Natural killer cell (primary cell): ENCODE measurements around the gene SKI. TPM values are rescaled to one million over a fixed set of nuclear protein-coding genes. Genes with fewer than 3 reads are reported as not detected.
A peak's percentile ranks its signal among the peaks of the same experiment; 100 is the strongest.
"Not testable (repeated sequence)": the region's sequence is repeated elsewhere in the genome, so short reads cannot be mapped to it uniquely, and the experiment has no call there.

Experiments
- ATAC-seq, 3 donors: fragments of 150-1000 bp in 2 of 3; fragments of 200-7000 bp in 1 of 3; cut with Tn5 transposase; 1 replicate in 1 of 3; 2 replicates in 2 of 3; pipeline ENCODE4 v1.10.0; 2021; ENCODE audit warnings: mild to moderate bottlenecking in 2 of 3, moderate library complexity in 2 of 3
- DNase-seq, 2 donors: peaks; one replicate each; pipeline versions ENCODE4 v3.0.0 to v3.0.0-alpha.2; 2013 to 2021; ENCODE audit warnings: mixed read lengths in 1 of 2
- H3K27ac ChIP-seq: one replicate; pipeline ENCODE4 v1.5.1; 2013; ENCODE audit warnings: mild to moderate bottlenecking, low read length
- H3K27me3 ChIP-seq: one replicate; pipeline ENCODE4 v1.6.1; 2013; ENCODE audit warnings: low read length; ENCODE audit not compliant: control insufficient read depth, insufficient read depth
- H3K36me3 ChIP-seq: one replicate; pipeline ENCODE4 v1.6.1; 2013; ENCODE audit warnings: low read length; ENCODE audit not compliant: control insufficient read depth, insufficient read depth
- H3K4me1 ChIP-seq: one replicate; pipeline ENCODE4 v1.6.1; 2013; ENCODE audit warnings: low read length; ENCODE audit not compliant: control insufficient read depth, insufficient read depth
- H3K4me3 ChIP-seq: one replicate; pipeline ENCODE4 v1.5.1; 2013; ENCODE audit warnings: low read length
- H3K9me3 ChIP-seq: one replicate; pipeline ENCODE4 v1.6.1; 2013; ENCODE audit warnings: low read length; ENCODE audit not compliant: control insufficient read depth, insufficient read depth
- H3K27ac Mint-ChIP-seq, 2 donors: one replicate each; pipeline ENCODE4 v1.8.0; 2022; ENCODE audit warnings: mild to moderate bottlenecking in 2 of 2, mixed read lengths in 2 of 2, moderate library complexity in 1 of 2
- H3K27me3 Mint-ChIP-seq, 2 donors: one replicate each; pipeline ENCODE4 v1.8.0; 2022; ENCODE audit warnings: low read depth in 2 of 2, mixed read lengths in 2 of 2
- H3K36me3 Mint-ChIP-seq: one replicate; pipeline ENCODE4 v1.8.0; 2022; ENCODE audit warnings: mixed read lengths
- H3K4me1 Mint-ChIP-seq, 2 donors: one replicate each; pipeline ENCODE4 v1.8.0; 2022; ENCODE audit warnings: mixed read lengths in 2 of 2
- H3K4me3 Mint-ChIP-seq: one replicate; pipeline ENCODE4 v1.8.0; 2022; ENCODE audit warnings: mild to moderate bottlenecking, moderate library complexity, mixed read lengths
- H3K9me3 Mint-ChIP-seq, 2 donors: one replicate each; pipeline ENCODE4 v1.8.0; 2022; ENCODE audit warnings: mixed read lengths in 2 of 2
- CTCF ChIP-seq: fragments of 200-600 bp; IDR thresholded peaks from one replicate; pipeline ENCODE4 v1.8.0; 2022; ENCODE audit warnings: antibody characterized with exemption
- WGBS: methylation state at CpG from one replicate; pipeline ENCODE4 v1.1.7; 2013; ENCODE audit warnings: missing lambda C conversion rate; ENCODE audit not compliant: insufficient coverage; 5-methylcytosine and 5-hydroxymethylcytosine counted together
- intact Hi-C: fragments of 100-400 bp; cut with micrococcal nuclease; formaldehyde crosslinking; loops from one replicate; pipeline ENCODE4 v1.14.2; 2022
- total RNA-seq, 4 donors: library from RNA; stranded (reverse); fragments of 120-200 nt in 1 of 4; gene quantifications; one replicate each; pipeline versions ENCODE4 v1.2.3 to v1.2.4, GENCODE V29; 2013 to 2022

SKI gene
- total RNA-seq, 3 donors from 2014 or later (not counting 1 experiment from before 2014, with no cell fraction given) = 96.9 to 145 (median 140) TPM

GRCh38 chr1:2241820-2242219, 13.7 kb downstream of the SKI start:
- peak in 1 of 2 donors; percentile 19 for DNase-seq
- no peak for TF ChIP-seq CTCF
- H3K4me3 Mint-ChIP-seq = peak overlapping the region; percentile 40
- Histone ChIP-seq H3K4me1 (peaks cover 57% of the 10 kb centered on the region), H3K4me3 (no peak overlapping the region), H3K36me3 (peaks cover 2% of the 10 kb centered on the region), H3K27me3 (no peaks in the 10 kb centered on the region), H3K9me3 (no peaks in the 10 kb centered on the region), H3K27ac (no peak overlapping the region)
- no peaks in the 10 kb centered on the region for H3K9me3 Mint-ChIP-seq
- intact Hi-C loops = no loop called here
- 96% methylated on average over 13 of the region's 13 CpGs for WGBS
- no peak for ATAC-seq
- H3K4me1 Mint-ChIP-seq = peaks cover 48 to 50% of the 10 kb centered on the region in 2 donors
- peak overlapping the region in 1 of 2 donors; percentile 84 for H3K27ac Mint-ChIP-seq
- H3K27me3 Mint-ChIP-seq = no peaks in the 10 kb centered on the region
- no peaks in the 10 kb centered on the region for H3K36me3 Mint-ChIP-seq

GRCh38 chr1:2242814-2243725, 15.0 kb downstream of the SKI start:
- Histone ChIP-seq H3K27ac (no peak overlapping the region), H3K9me3 (no peaks in the 10 kb centered on the region), H3K4me1 (peaks cover 57% of the 10 kb centered on the region), H3K36me3 (peaks cover 2% of the 10 kb centered on the region), H3K27me3 (no peaks in the 10 kb centered on the region), H3K4me3 (no peak overlapping the region)
- DNase-seq = peak in 1 of 2 donors; percentile 32
- no peaks in the 10 kb centered on the region for H3K36me3 Mint-ChIP-seq
- ATAC-seq = no peak
- H3K27ac Mint-ChIP-seq = peak overlapping the region in 1 of 2 donors; percentile 84
- 94% methylated on average over 33 of the region's 33 CpGs for WGBS
- no peaks in the 10 kb centered on the region for H3K27me3 Mint-ChIP-seq
- intact Hi-C loops = no loop called here
- TF ChIP-seq CTCF = no peak
- H3K9me3 Mint-ChIP-seq = no peaks in the 10 kb centered on the region
- H3K4me1 Mint-ChIP-seq = peaks cover 52 to 53% of the 10 kb centered on the region in 2 donors
- H3K4me3 Mint-ChIP-seq = peak overlapping the region; percentile 7

- ATAC-seq, H3K27ac ChIP-seq, H3K27me3 Mint-ChIP-seq, H3K4me3 ChIP-seq, H3K36me3 ChIP-seq, H3K9me3 ChIP-seq, H3K36me3 Mint-ChIP-seq, H3K27me3 ChIP-seq, DNase-seq, intact Hi-C loops, H3K9me3 Mint-ChIP-seq: not testable (repeated sequence)
- Mint-ChIP-seq H3K27ac (peak overlapping the region; percentile 63 to 79), H3K4me3 (peak overlapping the region; percentile 70), H3K4me1 (peaks cover 31 to 52% of the 10 kb centered on the region in 2 donors)
- WGBS = 88% methylated on average over 7 of the region's 7 CpGs
- peaks cover 51% of the 10 kb centered on the region for H3K4me1 ChIP-seq
Measured at GRCh38 chr1:2247045-2247394, 18.9 kb downstream of the SKI start.

- Mint-ChIP-seq H3K27ac (no peak overlapping the region), H3K36me3 (no peaks in the 10 kb centered on the region), H3K4me1 (peaks cover 28 to 55% of the 10 kb centered on the region in 2 donors), H3K27me3 (no peaks in the 10 kb centered on the region), H3K4me3 (no peak overlapping the region), H3K9me3 (no peaks in the 10 kb centered on the region)
- Histone ChIP-seq H3K9me3 (no peaks in the 10 kb centered on the region), H3K27me3 (no peaks in the 10 kb centered on the region), H3K4me3 (no peak overlapping the region), H3K36me3 (no peaks in the 10 kb centered on the region), H3K4me1 (peaks cover 51% of the 10 kb centered on the region), H3K27ac (no peak overlapping the region)
- no peak for TF ChIP-seq CTCF
- DNase-seq = no peak
- WGBS = 91% methylated on average over 18 of the region's 18 CpGs
- ATAC-seq = no peak
- intact Hi-C loops = no loop called here
Measured at GRCh38 chr1:2247760-2248126, 19.6 kb downstream of the SKI start.
